OCI-LY7 (cell line): ENCODE results near the gene MRPS18A. TPM values are rescaled to one million over a fixed set of nuclear protein-coding genes. Genes with fewer than 3 reads are reported as not detected.

ENCODE experiments used
- BruUV-seq: library from RNA; stranded (reverse); fragments of 400-500 nt; replicated peaks from 2 replicates; lab custom pipeline; 2021; lab: Mats Ljungman, UMichigan
- CTCF ChIA-PET: fragments of 300-600 bp; sonication (Branson Sonifier 250); formaldehyde crosslinking; loops from one replicate; lab custom pipeline; 2022; ENCODE audit warnings: antibody characterized with exemption; ENCODE audit not compliant: unreplicated experiment; lab: Charles Lee
- POLR2A ChIA-PET: fragments of 300-600 bp; sonication (Branson Sonifier 250); formaldehyde crosslinking; loops from one replicate; lab custom pipeline; 2022; ENCODE audit warnings: antibody characterized with exemption; lab: Charles Lee
- DNase-seq: peaks from one replicate; pipeline ENCODE4 v3.0.0-alpha.2; 2015; ENCODE audit warnings: low spot score
- H2AFZ ChIP-seq: fragments of 200-600 bp; sonication (generic), shearing (Covaris generic); 2 replicates; pipeline ENCODE4 v1.6.1; 2014; ENCODE audit warnings: mild to moderate bottlenecking, antibody characterized with exemption, low read length, moderate library complexity
- H3K27ac ChIP-seq: fragments of 200-600 bp; sonication (generic); 2 replicates; pipeline ENCODE4 v1.5.1; 2014; ENCODE audit warnings: mixed run types, low read depth, mild to moderate bottlenecking, moderate library complexity, low read length, inconsistent platforms; ENCODE audit not compliant: poor library complexity, severe bottlenecking
- H3K36me3 ChIP-seq: fragments of 200-600 bp; sonication (generic); 2 replicates; pipeline ENCODE4 v1.6.1; 2014; ENCODE audit warnings: mild to moderate bottlenecking, antibody characterized with exemption, low read length, moderate library complexity, mixed read lengths; ENCODE audit not compliant: insufficient read depth
- H3K4me1 ChIP-seq: fragments of 200-600 bp; sonication (generic); 2 replicates; pipeline ENCODE4 v1.5.1; 2014; ENCODE audit warnings: mild to moderate bottlenecking, low read length; ENCODE audit not compliant: insufficient read depth, poor library complexity, severe bottlenecking
- H3K4me2 ChIP-seq: fragments of 200-600 bp; sonication (generic); 2 replicates; pipeline ENCODE4 v1.6.1; 2014; ENCODE audit warnings: mild to moderate bottlenecking, low read length
- H3K4me3 ChIP-seq: fragments of 200-600 bp; sonication (generic); 2 replicates; pipeline ENCODE4 v1.5.1; 2014; ENCODE audit warnings: mild to moderate bottlenecking, low read depth, low read length; ENCODE audit not compliant: poor library complexity, severe bottlenecking
- H3K79me2 ChIP-seq: fragments of 200-600 bp; sonication (generic); 2 replicates; pipeline ENCODE4 v1.6.1; 2016; ENCODE audit warnings: low read depth, mild to moderate bottlenecking, low read length, moderate library complexity, mixed read lengths; ENCODE audit not compliant: insufficient read depth
- H3K9me2 ChIP-seq: fragments of 200-600 bp; sonication (generic); 2 replicates; pipeline ENCODE4 v1.6.1; 2016; ENCODE audit warnings: mild to moderate bottlenecking, low read length, mixed read lengths; ENCODE audit not compliant: insufficient read depth
- H3K9me3 ChIP-seq: fragments of 200-600 bp; sonication (generic); 2 replicates; pipeline ENCODE4 v1.6.1; 2014; ENCODE audit warnings: mild to moderate bottlenecking, mixed run types, low read length, mixed read lengths
- H4K20me1 ChIP-seq: fragments of 200-600 bp; sonication (generic); 2 replicates; pipeline ENCODE4 v1.6.1; 2014; ENCODE audit warnings: mild to moderate bottlenecking, antibody characterized with exemption, low read length, moderate library complexity, mixed read lengths; ENCODE audit not compliant: insufficient read depth
- EZH2phosphoT487 ChIP-seq: fragments of 200-600 bp; sonication (generic); IDR thresholded peaks from 2 replicates; pipeline ENCODE4 v1.6.1; 2018; ENCODE audit warnings: low read depth, borderline replicate concordance, mild to moderate bottlenecking, mixed run types, antibody characterized with exemption, low read length, moderate library complexity, mixed read lengths
- intact Hi-C: fragments of 100-400 bp; cut with micrococcal nuclease; formaldehyde crosslinking; loops from one replicate; pipeline ENCODE4 v1.10.0; 2022; ENCODE audit not compliant: unreplicated experiment
- total RNA-seq, 2 experiments: library from RNA; depleted of rRNA in 1 of 2; stranded (reverse); fragments of >200 nt in 1 of 2; shearing (Covaris generic) in 1 of 2; gene quantifications; 2 replicates each; pipeline ENCODE4 v1.2.3, GENCODE V29; 2014 to 2022
- TF ChIP-seq, protein P1 (sequence below): fragments of 200-600 bp; sonication (generic); conservative IDR thresholded peaks from 2 replicates; pipeline ENCODE4 v1.5.1; 2014; ENCODE audit warnings: mild to moderate bottlenecking, antibody characterized with exemption, low read length, moderate library complexity, mixed read lengths

Gene MRPS18A
- total RNA-seq, 2 experiments from 2014 or later, result 61.6 to 86.1 TPM

DNA sequence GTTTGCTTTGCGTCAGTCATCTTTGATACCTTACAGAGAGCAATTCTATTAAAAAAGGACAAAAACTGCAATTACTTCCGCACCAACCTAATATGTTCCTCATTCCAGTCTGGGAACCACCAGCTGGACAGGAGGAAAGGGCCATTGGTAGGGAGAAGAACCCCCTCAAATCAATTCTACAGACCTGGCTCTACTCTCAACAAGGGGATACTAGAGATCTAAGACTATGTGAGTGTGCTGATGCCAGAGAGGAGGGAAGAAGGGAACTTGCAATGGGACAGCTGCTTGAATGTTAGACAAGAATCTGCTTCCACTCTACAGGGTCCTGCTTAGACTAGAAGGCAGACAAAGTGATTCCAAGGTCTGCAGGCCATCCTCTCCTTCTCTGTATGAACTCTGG lies 13.3 kb downstream of the MRPS18A start:
- Histone ChIP-seq H3K4me2 (no peak overlapping the region), H3K36me3 (peaks cover 87% of the 10 kb centered on the region), H4K20me1 (no peaks in the 10 kb centered on the region), H3K79me2 (no peaks in the 10 kb centered on the region), H3K4me1 (no peaks in the 10 kb centered on the region), H2AFZ (no peak overlapping the region), H3K9me2 (no peaks in the 10 kb centered on the region), H3K27ac (no peak overlapping the region), H3K9me3 (no peaks in the 10 kb centered on the region), H3K4me3 (no peak overlapping the region)
- ChIA-PET POLR2A (interaction anchor here (0.5 kb wide), 1 partner anchor 359 kb away, joined by 3 read pairs; no protein-coding TSS in a partner anchor), CTCF (no interaction called here)
- TF ChIP-seq EZH2phosphoT487, result no peak
- TF ChIP-seq, protein P1, sequence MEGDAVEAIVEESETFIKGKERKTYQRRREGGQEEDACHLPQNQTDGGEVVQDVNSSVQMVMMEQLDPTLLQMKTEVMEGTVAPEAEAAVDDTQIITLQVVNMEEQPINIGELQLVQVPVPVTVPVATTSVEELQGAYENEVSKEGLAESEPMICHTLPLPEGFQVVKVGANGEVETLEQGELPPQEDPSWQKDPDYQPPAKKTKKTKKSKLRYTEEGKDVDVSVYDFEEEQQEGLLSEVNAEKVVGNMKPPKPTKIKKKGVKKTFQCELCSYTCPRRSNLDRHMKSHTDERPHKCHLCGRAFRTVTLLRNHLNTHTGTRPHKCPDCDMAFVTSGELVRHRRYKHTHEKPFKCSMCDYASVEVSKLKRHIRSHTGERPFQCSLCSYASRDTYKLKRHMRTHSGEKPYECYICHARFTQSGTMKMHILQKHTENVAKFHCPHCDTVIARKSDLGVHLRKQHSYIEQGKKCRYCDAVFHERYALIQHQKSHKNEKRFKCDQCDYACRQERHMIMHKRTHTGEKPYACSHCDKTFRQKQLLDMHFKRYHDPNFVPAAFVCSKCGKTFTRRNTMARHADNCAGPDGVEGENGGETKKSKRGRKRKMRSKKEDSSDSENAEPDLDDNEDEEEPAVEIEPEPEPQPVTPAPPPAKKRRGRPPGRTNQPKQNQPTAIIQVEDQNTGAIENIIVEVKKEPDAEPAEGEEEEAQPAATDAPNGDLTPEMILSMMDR, result no peak
- no TSS peak for BruUV-seq
- DNase-seq, result no peak
- intact Hi-C loops, result no loop called here

DNA sequence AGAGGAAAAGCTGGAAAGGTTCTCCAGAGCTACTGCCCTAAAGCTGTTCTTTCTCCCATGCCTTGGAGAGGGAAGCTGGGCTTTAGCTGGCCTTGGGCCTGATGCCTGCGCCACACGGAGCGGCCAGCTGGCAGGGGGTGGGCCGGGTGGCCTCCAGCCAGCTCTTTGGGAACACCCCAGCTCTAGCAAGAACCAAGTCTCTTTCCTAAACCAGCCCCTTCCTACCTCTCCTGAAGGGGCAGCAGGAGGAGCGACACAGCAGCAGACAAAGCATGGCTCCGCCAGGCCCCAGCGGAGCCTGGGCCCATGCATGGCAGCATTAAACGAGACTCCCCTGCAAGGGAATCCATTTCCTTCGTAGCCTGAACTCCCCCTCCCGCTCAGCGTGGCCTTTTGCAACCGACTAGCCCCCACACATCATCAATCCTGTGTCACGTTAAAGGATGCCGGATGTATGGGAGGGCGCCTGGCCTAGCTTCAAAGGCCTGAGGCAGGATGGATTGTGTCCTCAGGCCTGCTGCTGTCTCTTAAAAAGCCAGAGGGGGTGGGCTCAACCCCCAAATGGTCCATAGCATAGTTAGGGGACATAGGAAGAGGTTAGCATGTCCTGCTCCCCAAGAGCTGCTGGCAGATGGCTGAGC lies 14.0 kb downstream of the MRPS18A start:
- TF ChIP-seq EZH2phosphoT487, result no peak
- TF ChIP-seq, protein P1, result no peak
- no peaks in the 10 kb centered on the region for H3K9me2 ChIP-seq
- H3K79me2 ChIP-seq, result no peaks in the 10 kb centered on the region
- no peak overlapping the region for H3K4me2 ChIP-seq
- no peak for DNase-seq
- no TSS peak for BruUV-seq
- H4K20me1 ChIP-seq, result no peaks in the 10 kb centered on the region
- ChIA-PET CTCF (no interaction called here), POLR2A (interaction anchor here (0.6 kb wide), 1 partner anchor 1327 kb away, joined by 6 read pairs; no protein-coding TSS in a partner anchor)
- H3K36me3 ChIP-seq, result peaks cover 80% of the 10 kb centered on the region
- H3K4me3 ChIP-seq, result no peak overlapping the region
- H2AFZ ChIP-seq, result no peak overlapping the region
- H3K4me1 ChIP-seq, result no peaks in the 10 kb centered on the region
- no peak overlapping the region for H3K27ac ChIP-seq
- intact Hi-C loops, result no loop called here
- H3K9me3 ChIP-seq, result no peaks in the 10 kb centered on the region
